IPS-NIHi11 (cell line): ENCODE measurements around the gene OPRM1.

ENCODE experiments used
- DNase-seq: peaks from one replicate; pipeline ENCODE4 v3.0.0; 2012; ENCODE audit warnings: mixed read lengths, low spot score

OPRM1 gene

GRCh38 chr6:154285826-154286225, 246.8 kb downstream of the OPRM1 start:
- no peak for DNase-seq

- DNase-seq: no peak
Observed at GRCh38 chr6:154289818-154290508, 250.9 kb downstream of the OPRM1 start.

- DNase-seq: no peak
Observed at GRCh38 chr6:154292066-154292465, 253.0 kb downstream of the OPRM1 start.

GRCh38 chr6:154292855-154293519, 253.9 kb downstream of the OPRM1 start:
- DNase-seq: no peak

- no peak for DNase-seq
Observed at GRCh38 chr6:154295733-154296132, 256.7 kb downstream of the OPRM1 start.
